Measurements from ENCODE around the gene SARS1. TPM values are rescaled to one million over a fixed set of nuclear protein-coding genes. Genes with fewer than 3 reads are reported as not detected.

SARS1 gene
- total and polyA plus RNA-seq, 2 of the 8 experiments (the other 6 are each of a cell fraction or from before 2014, with no cell fraction given): 83.1 to 146 TPM

GRCh38 chr1:109183058-109183738, 30.5 kb upstream of the SARS1 start:
- FAIRE-seq: no peak
- Histone ChIP-seq H3K56ac (replicated peaks; ENCODE audit: insufficient read length, low read depth, low read length) (no peak overlapping the region), H2BK12ac (ENCODE audit: low read depth, low read length) (no peak overlapping the region), H3K18ac (ENCODE audit: extremely low read depth, low read length) (no peak overlapping the region), H2BK20ac (ENCODE audit: low read length) (no peak overlapping the region), H4K8ac (ENCODE audit: extremely low read depth, insufficient read depth, low read length) (no peak overlapping the region; the same call in 1 of the 2 replicates), H3K23ac (ENCODE audit: insufficient read length) (no peak overlapping the region), H2BK15ac (ENCODE audit: low read length) (no peak overlapping the region), H3K4me1 (replicated peaks in 1 of 4; ENCODE audit: control insufficient read depth in 3 of 4, insufficient read depth in 4 of 4, low read length in 3 of 4) (peaks cover 0 to 5% (median 0%) of the 10 kb centered on the region in 4 experiments; a peak in 1 of 7 replicates), H3K9me3 (ENCODE audit: insufficient read depth in 2 of 2, low read depth in 1 of 2, low read length in 1 of 2) (no peaks in the 10 kb centered on the region), H3K14ac (ENCODE audit: insufficient read length) (no peak overlapping the region), H2BK5ac (ENCODE audit: low read depth, low read length) (no peak overlapping the region), H2AFZ (ENCODE audit: low read length) (no peak overlapping the region), H3K79me1 (ENCODE audit: low read depth, low read length) (no peaks in the 10 kb centered on the region), H3K27me3 (replicated peaks in 1 of 4; ENCODE audit: control insufficient read depth in 3 of 4, extremely low read depth in 1 of 4, insufficient read depth in 3 of 4, low read length in 3 of 4) (no peaks in the 10 kb centered on the region), H3K23me2 (ENCODE audit: low read depth, low read length) (no peaks in the 10 kb centered on the region; the same call in 1 of the 2 replicates), H3K4me3 (ENCODE audit: extremely low read depth in 1 of 4, insufficient read depth in 2 of 4, low read depth in 3 of 4, low read length in 4 of 4) (no peak overlapping the region), H2AK5ac (ENCODE audit: low read depth, low read length) (no peak overlapping the region), H3K79me2 (ENCODE audit: control insufficient read depth in 1 of 2, insufficient read depth in 2 of 2, low read length in 2 of 2) (no peaks in the 10 kb centered on the region), H3K36me3 (ENCODE audit: control insufficient read depth in 2 of 4, insufficient read depth in 4 of 4, low read length in 3 of 4) (no peaks in the 10 kb centered on the region), H3K4ac (replicated peaks; ENCODE audit: insufficient read length, low read depth, low read length) (no peak overlapping the region), H4K20me1 (replicated peaks in 1 of 2; ENCODE audit: control insufficient read depth in 1 of 2, insufficient read depth in 2 of 2, low read length in 2 of 2) (no peaks in the 10 kb centered on the region), H4K5ac (ENCODE audit: insufficient read length, low read depth, low read length) (no peak overlapping the region), H3K4me2 (ENCODE audit: insufficient read depth in 1 of 2, low read depth in 2 of 2, low read length in 2 of 2) (no peak overlapping the region), H3K27ac (ENCODE audit: low read depth, low read length) (no peak overlapping the region), H3K9ac (replicated peaks in 1 of 4; ENCODE audit: extremely low read depth in 1 of 4, low read depth in 3 of 4, low read length in 3 of 4) (no peak overlapping the region), H2BK120ac (replicated peaks; ENCODE audit: low read depth, low read length) (no peak overlapping the region), H4K91ac (replicated peaks; ENCODE audit: insufficient read length, low read length) (no peak overlapping the region)
- WGBS, 2 experiments (ENCODE audit: extremely low coverage in 1 of 2, insufficient coverage in 1 of 2, insufficient read length in 1 of 2, insufficient replicate concordance in 2 of 2, low coverage in 1 of 2, low lambda C conversion rate in 2 of 2, missing lambda C conversion rate in 1 of 2): 98% methylated on average over 2 of the region's 3 CpGs; no CpG with 5 or more reads in 1 of the 2 experiments
- POLR2A ChIA-PET (ENCODE audit: partially characterized antibody): no interaction called here
- CTCF ChIA-PET (ENCODE audit: partially characterized antibody): interaction anchor here (0.7 kb wide), 1 partner anchor 49 kb away, joined by 3 read pairs; no protein-coding TSS in a partner anchor
- DNase-seq (ENCODE audit: low read depth in 1 of 2, low spot score in 2 of 2): no peak
- TF ChIP-seq CTBP2 (IDR thresholded peaks at IDR 0.05; ENCODE audit: borderline replicate concordance, insufficient read depth, insufficient read length, low read length): no peak
- no peak for TF ChIP-seq HDAC2 (IDR thresholded peaks at IDR 0.05; ENCODE audit: borderline replicate concordance in 1 of 2, low read depth in 2 of 2, low read length in 2 of 2)
